ENCODE data around the gene RAP1GAP2. TPM values are rescaled to one million over a fixed set of nuclear protein-coding genes. Genes with fewer than 3 reads are reported as not detected.

The RAP1GAP2 gene
- polyA plus RNA-seq, 3 donors: 1.5 to 48.4 (median 6.1) TPM

- peaks cover 97% of the 10 kb centered on the region for H4K20me1 ChIP-seq (ENCODE audit: insufficient read depth, low read length)
- H3K79me2 ChIP-seq (ENCODE audit: insufficient read depth, low read length): peaks cover 87% of the 10 kb centered on the region
- DNase-seq: no peak
- H3K4me2 ChIP-seq (replicated peaks; ENCODE audit: extremely low read depth, low read length, poor library complexity, severe bottlenecking): no peak overlapping the region
- peaks cover 20 to 33% of the 10 kb centered on the region in 2 donors for H3K4me1 ChIP-seq (ENCODE audit: control insufficient read depth in 1 of 2, insufficient read depth in 2 of 2, low read length in 2 of 2)
- Mint-ChIP-seq H3K36me3 (peaks cover 69 to 87% of the 10 kb centered on the region in 2 donors), H3K9me3 (peaks cover 0 to 5% (median 2%) of the 10 kb centered on the region in 7 donors), H3K4me1 (peaks cover 42% of the 10 kb centered on the region), H3K27ac (peak overlapping the region in 1 of 7 donors; percentile 81), H3K27me3 (ENCODE audit: low read depth in 3 of 3) (peaks cover 0 to 2% (median 1%) of the 10 kb centered on the region in 3 donors), H3K4me3 (no peak overlapping the region)
- H3K27me3 ChIP-seq (ENCODE audit: control insufficient read depth in 2 of 2, insufficient read depth in 2 of 2, low read length in 2 of 2): no peaks in the 10 kb centered on the region
- no peak overlapping the region for H3K27ac ChIP-seq (ENCODE audit: low read depth in 1 of 2, low read length in 2 of 2)
- intact Hi-C loops (cut with micrococcal nuclease): no loop called here
- no peak overlapping the region for H2AFZ ChIP-seq (ENCODE audit: insufficient read depth, low read depth, low read length, poor library complexity, severe bottlenecking)
- no peaks in the 10 kb centered on the region for H3K9me3 ChIP-seq (replicated peaks in 1 of 2; ENCODE audit: control insufficient read depth in 1 of 2, insufficient read depth in 1 of 2, low read length in 2 of 2)
- WGBS (ENCODE audit: insufficient coverage): 93% methylated on average over 1 of the region's 4 CpGs
- H3K36me3 ChIP-seq (replicated peaks in 1 of 2; ENCODE audit: control insufficient read depth in 1 of 2, insufficient read depth in 2 of 2, low read length in 2 of 2): peaks cover 57 to 86% of the 10 kb centered on the region in 2 donors
- TF ChIP-seq CTCF (IDR thresholded peaks at IDR 0.05): no peak
- H3K4me3 ChIP-seq (replicated peaks in 1 of 3; ENCODE audit: low read depth in 2 of 3, low read length in 3 of 3): no peak overlapping the region
- H3K9ac ChIP-seq (ENCODE audit: insufficient read depth, low read length, poor library complexity, severe bottlenecking): no peak overlapping the region
Observed at GRCh38 chr17:2803971-2804370, 7.7 kb downstream of the RAP1GAP2 start.

GRCh38 chr17:2804912-2805311 lies 8.7 kb downstream of the RAP1GAP2 start:
- TF ChIP-seq CTCF (IDR thresholded peaks at IDR 0.05): no peak
- Mint-ChIP-seq H3K4me3 (no peak overlapping the region), H3K9me3 (peaks cover 0 to 5% (median 2%) of the 10 kb centered on the region in 7 donors), H3K36me3 (peaks cover 66 to 81% of the 10 kb centered on the region in 2 donors), H3K4me1 (peaks cover 35% of the 10 kb centered on the region), H3K27ac (peak overlapping the region in 1 of 7 donors; percentile 10), H3K27me3 (ENCODE audit: low read depth in 3 of 3) (peaks cover 0 to 2% (median 1%) of the 10 kb centered on the region in 3 donors)
- WGBS (ENCODE audit: insufficient coverage): 100% methylated on average over 5 of the region's 7 CpGs
- DNase-seq: no peak
- no peak overlapping the region for H3K4me2 ChIP-seq (replicated peaks; ENCODE audit: extremely low read depth, low read length, poor library complexity, severe bottlenecking)
- H3K27ac ChIP-seq (ENCODE audit: low read depth in 1 of 2, low read length in 2 of 2): peak overlapping the region in 1 of 2 donors; percentile 14
- H3K79me2 ChIP-seq (ENCODE audit: insufficient read depth, low read length): peaks cover 85% of the 10 kb centered on the region
- peaks cover 97% of the 10 kb centered on the region for H4K20me1 ChIP-seq (ENCODE audit: insufficient read depth, low read length)
- H3K36me3 ChIP-seq (replicated peaks in 1 of 2; ENCODE audit: control insufficient read depth in 1 of 2, insufficient read depth in 2 of 2, low read length in 2 of 2): peaks cover 62 to 84% of the 10 kb centered on the region in 2 donors
- H3K9me3 ChIP-seq (replicated peaks in 1 of 2; ENCODE audit: control insufficient read depth in 1 of 2, insufficient read depth in 1 of 2, low read length in 2 of 2): no peaks in the 10 kb centered on the region
- intact Hi-C loops (cut with micrococcal nuclease): no loop called here
- H3K27me3 ChIP-seq (ENCODE audit: control insufficient read depth in 2 of 2, insufficient read depth in 2 of 2, low read length in 2 of 2): no peaks in the 10 kb centered on the region
- H3K4me1 ChIP-seq (ENCODE audit: control insufficient read depth in 1 of 2, insufficient read depth in 2 of 2, low read length in 2 of 2): peaks cover 16 to 26% of the 10 kb centered on the region in 2 donors
- no peak overlapping the region for H3K4me3 ChIP-seq (replicated peaks in 1 of 3; ENCODE audit: low read depth in 2 of 3, low read length in 3 of 3)
- no peak overlapping the region for H2AFZ ChIP-seq (ENCODE audit: insufficient read depth, low read depth, low read length, poor library complexity, severe bottlenecking)
- no peak overlapping the region for H3K9ac ChIP-seq (ENCODE audit: insufficient read depth, low read length, poor library complexity, severe bottlenecking)

Measured in CD14-positive monocyte (primary cell).